K562 (cell line): ENCODE data around the gene MRPL52. TPM values are rescaled to one million over a fixed set of nuclear protein-coding genes. Genes with fewer than 3 reads are reported as not detected.

Experiments used
- CHCHD3 ChIP-seq: fragments of 250-450 bp; sonication (Bioruptor Pico); IDR thresholded peaks from 2 replicates; pipeline ENCODE4 v2.1.2; 2022; ENCODE audit warnings: mild to moderate bottlenecking
- GTF3C2 ChIP-seq: IDR thresholded peaks from 3 replicates; pipeline ENCODE4 v1.6.1; 2011; ENCODE audit warnings: borderline replicate concordance, mild to moderate bottlenecking, moderate library complexity; ENCODE audit not compliant: insufficient read length; ENCODE audit errors: extremely low read depth
- HLTF ChIP-seq: fragments of 450-650 bp; IDR thresholded peaks from 2 replicates; pipeline ENCODE4 v1.6.1; 2016
- MCM5 ChIP-seq: fragments of 450-650 bp; IDR thresholded peaks from 2 replicates; pipeline ENCODE4 v1.6.1; 2016; ENCODE audit warnings: low read depth
- MNT ChIP-seq, 2 experiments: fragments of 450-650 bp; conservative IDR thresholded peaks; 2 replicates each; pipeline ENCODE4 v1.6.1; 2017; ENCODE audit warnings: mild to moderate bottlenecking in 2 of 2, moderate library complexity in 2 of 2
- MTA1 ChIP-seq: fragments of 450-650 bp; IDR thresholded peaks from 2 replicates; pipeline ENCODE4 v1.6.1; 2017; ENCODE audit warnings: borderline replicate concordance
- RNF219 ChIP-seq: fragments of 250-450 bp; sonication (Bioruptor Pico); IDR thresholded peaks from 2 replicates; pipeline ENCODE4 v1.5.0; 2022; ENCODE audit warnings: mild to moderate bottlenecking
- SIRT6 ChIP-seq: IDR thresholded peaks from one replicate; pipeline ENCODE4 v1.6.1; 2012; ENCODE audit warnings: low read depth, mild to moderate bottlenecking, control low read depth, inconsistent platforms, low read length, moderate library complexity
- SIX5 ChIP-seq, 2 experiments: IDR thresholded peaks; 2 replicates each; pipeline ENCODE4 v1.6.1; 2011; ENCODE audit warnings: low read length in 2 of 2, borderline replicate concordance in 1 of 2, low read depth in 1 of 2, mild to moderate bottlenecking in 1 of 2, moderate library complexity in 1 of 2; ENCODE audit not compliant: insufficient read depth in 1 of 2
- SOX6 ChIP-seq: fragments of 450-650 bp; IDR thresholded peaks from 2 replicates; pipeline ENCODE4 v1.6.1; 2014; ENCODE audit warnings: mild to moderate bottlenecking
- polyA plus RNA-seq, 8 experiments: library from polyadenylated mRNA; depleted of rRNA in 4 of 8; stranded (reverse) in 5 of 8; unstranded in 3 of 8; fragments of >200 nt; fragmentation: Nextera tagmentation in 2 of 8; fragmentation: Illumina TruSeq in 1 of 8; extraction: Ambion mirVana in 2 of 8; extraction: Trizol in 1 of 8; gene quantifications; 2 replicates each; pipeline versions ENCODE4 v1.2.1 to v1.2.3, GENCODE V29; 2011 to 2014; ENCODE audit warnings: inconsistent platforms in 1 of 8, missing spikeins in 1 of 8
- total RNA-seq, 7 experiments: library from RNA; depleted of rRNA in 6 of 7; stranded (reverse); fragments of >200 nt in 6 of 7; fragmentation: Illumina TruSeq in 2 of 7; extraction: Trizol in 2 of 7; gene quantifications; 2 replicates each; pipeline versions ENCODE4 v1.2.1 to v1.2.3, GENCODE V29; 2011 to 2021; ENCODE audit warnings: low replicate concordance in 1 of 7
- TF ChIP-seq, protein P1 (sequence below): IDR thresholded peaks from 2 replicates; pipeline ENCODE4 v1.6.1; 2014; ENCODE audit warnings: antibody characterized with exemption
- TF ChIP-seq, protein P2 (sequence below), 3 experiments: fragments of 200-800 bp in 1 of 3; fragments of 250-450 bp in 1 of 3; fragments of 450-650 bp in 1 of 3; sonication (Bioruptor Pico) in 1 of 3; sonication (Bioruptor generic) in 1 of 3; formaldehyde crosslinking in 1 of 3; IDR thresholded peaks; 2 replicates each; pipeline versions ENCODE4 v1.6.1 to v1.8.0; 2016 to 2022; ENCODE audit warnings: mild to moderate bottlenecking in 2 of 3, missing genetic modification characterization in 2 of 3, missing compliant biosample characterization in 1 of 3, moderate library complexity in 1 of 3

Gene MRPL52
- total and polyA plus RNA-seq, 9 of the 15 experiments (the other 6 are each of a cell fraction or from before 2014, with no cell fraction given), result 56.5 to 213 (median 168) TPM

DNA sequence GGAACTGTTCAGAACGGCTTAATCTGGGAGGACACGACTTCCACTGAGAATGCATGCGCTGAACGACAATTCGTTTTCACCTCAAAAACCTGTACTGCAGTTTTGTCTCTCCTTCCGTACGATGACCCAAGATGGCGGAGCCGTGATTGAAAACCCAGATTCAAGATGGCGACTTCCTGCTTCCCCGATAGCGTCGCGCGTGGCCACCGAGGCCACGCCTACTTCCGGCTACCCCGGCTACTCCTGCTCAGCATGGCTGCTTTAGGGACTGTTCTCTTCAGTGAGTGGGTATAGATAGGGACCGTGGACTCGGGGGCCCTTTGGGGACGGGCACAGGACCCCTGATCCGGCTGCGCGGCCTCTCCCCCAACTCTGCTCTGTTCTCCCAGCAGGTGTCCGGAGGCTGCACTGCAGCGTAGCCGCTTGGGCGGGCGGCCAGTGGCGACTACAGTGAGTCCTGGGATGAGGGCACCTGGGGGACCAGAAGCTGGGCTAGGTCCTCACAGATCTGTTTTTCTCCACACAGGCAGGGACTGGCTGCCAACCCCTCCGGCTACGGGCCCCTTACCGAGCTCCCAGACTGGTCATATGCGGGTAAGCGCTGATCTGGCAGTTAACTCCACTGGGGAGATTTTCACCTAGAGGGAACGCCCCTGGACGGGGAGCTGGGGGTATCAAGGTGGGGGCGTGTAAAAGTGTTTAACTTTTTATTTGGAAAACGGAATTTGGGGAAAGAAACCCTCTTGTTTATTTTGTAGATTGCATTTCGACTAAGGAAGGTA, at the start of gene MRPL52 (continued):
- TF ChIP-seq, protein P1, sequence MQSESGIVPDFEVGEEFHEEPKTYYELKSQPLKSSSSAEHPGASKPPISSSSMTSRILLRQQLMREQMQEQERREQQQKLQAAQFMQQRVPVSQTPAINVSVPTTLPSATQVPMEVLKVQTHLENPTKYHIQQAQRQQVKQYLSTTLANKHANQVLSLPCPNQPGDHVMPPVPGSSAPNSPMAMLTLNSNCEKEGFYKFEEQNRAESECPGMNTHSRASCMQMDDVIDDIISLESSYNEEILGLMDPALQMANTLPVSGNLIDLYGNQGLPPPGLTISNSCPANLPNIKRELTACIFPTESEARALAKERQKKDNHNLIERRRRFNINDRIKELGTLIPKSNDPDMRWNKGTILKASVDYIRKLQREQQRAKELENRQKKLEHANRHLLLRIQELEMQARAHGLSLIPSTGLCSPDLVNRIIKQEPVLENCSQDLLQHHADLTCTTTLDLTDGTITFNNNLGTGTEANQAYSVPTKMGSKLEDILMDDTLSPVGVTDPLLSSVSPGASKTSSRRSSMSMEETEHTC, result no peak
- TF ChIP-seq SOX6, result no peak
- TF ChIP-seq MCM5, result no peak
- no peak for TF ChIP-seq RNF219 (CRISPR knock-in tag)
- TF ChIP-seq, protein P2, sequence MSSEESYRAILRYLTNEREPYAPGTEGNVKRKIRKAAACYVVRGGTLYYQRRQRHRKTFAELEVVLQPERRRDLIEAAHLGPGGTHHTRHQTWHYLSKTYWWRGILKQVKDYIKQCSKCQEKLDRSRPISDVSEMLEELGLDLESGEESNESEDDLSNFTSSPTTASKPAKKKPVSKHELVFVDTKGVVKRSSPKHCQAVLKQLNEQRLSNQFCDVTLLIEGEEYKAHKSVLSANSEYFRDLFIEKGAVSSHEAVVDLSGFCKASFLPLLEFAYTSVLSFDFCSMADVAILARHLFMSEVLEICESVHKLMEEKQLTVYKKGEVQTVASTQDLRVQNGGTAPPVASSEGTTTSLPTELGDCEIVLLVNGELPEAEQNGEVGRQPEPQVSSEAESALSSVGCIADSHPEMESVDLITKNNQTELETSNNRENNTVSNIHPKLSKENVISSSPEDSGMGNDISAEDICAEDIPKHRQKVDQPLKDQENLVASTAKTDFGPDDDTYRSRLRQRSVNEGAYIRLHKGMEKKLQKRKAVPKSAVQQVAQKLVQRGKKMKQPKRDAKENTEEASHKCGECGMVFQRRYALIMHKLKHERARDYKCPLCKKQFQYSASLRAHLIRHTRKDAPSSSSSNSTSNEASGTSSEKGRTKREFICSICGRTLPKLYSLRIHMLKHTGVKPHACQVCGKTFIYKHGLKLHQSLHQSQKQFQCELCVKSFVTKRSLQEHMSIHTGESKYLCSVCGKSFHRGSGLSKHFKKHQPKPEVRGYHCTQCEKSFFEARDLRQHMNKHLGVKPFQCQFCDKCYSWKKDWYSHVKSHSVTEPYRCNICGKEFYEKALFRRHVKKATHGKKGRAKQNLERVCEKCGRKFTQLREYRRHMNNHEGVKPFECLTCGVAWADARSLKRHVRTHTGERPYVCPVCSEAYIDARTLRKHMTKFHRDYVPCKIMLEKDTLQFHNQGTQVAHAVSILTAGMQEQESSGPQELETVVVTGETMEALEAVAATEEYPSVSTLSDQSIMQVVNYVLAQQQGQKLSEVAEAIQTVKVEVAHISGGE (CRISPR knock-in tag; IDR thresholded peaks at IDR 0.05), result peak in 1 of 3 experiments; percentile 70; a peak in 2 of 6 replicates
- TF ChIP-seq GTF3C2, result no peak
- no peak for TF ChIP-seq CHCHD3 (CRISPR knock-in tag)
- no peak for TF ChIP-seq SIRT6
- TF ChIP-seq MTA1, result no peak
- TF ChIP-seq SIX5 (IDR thresholded peaks at IDR 0.05; ENCODE audit: borderline replicate concordance in 1 of 2, insufficient read depth in 1 of 2, low read depth in 1 of 2, low read length in 2 of 2), result peak in 1 of 2 experiments; percentile 25; a peak in 1 of 4 replicates
- peak; percentile 87 to 94 for TF ChIP-seq MNT (conservative IDR thresholded peaks at IDR 0.05)
- TF ChIP-seq HLTF, result no peak
